HG03439 (cell line): ENCODE measurements around the gene OLFM1.

Experiments used
- ATAC-seq: cut with Tn5 transposase; IDR thresholded peaks from one replicate; pipeline ENCODE4 v1.9.1; 2021; ENCODE audit warnings: mild to moderate bottlenecking, moderate library complexity; ENCODE audit not compliant: unreplicated experiment

The OLFM1 gene

DNA sequence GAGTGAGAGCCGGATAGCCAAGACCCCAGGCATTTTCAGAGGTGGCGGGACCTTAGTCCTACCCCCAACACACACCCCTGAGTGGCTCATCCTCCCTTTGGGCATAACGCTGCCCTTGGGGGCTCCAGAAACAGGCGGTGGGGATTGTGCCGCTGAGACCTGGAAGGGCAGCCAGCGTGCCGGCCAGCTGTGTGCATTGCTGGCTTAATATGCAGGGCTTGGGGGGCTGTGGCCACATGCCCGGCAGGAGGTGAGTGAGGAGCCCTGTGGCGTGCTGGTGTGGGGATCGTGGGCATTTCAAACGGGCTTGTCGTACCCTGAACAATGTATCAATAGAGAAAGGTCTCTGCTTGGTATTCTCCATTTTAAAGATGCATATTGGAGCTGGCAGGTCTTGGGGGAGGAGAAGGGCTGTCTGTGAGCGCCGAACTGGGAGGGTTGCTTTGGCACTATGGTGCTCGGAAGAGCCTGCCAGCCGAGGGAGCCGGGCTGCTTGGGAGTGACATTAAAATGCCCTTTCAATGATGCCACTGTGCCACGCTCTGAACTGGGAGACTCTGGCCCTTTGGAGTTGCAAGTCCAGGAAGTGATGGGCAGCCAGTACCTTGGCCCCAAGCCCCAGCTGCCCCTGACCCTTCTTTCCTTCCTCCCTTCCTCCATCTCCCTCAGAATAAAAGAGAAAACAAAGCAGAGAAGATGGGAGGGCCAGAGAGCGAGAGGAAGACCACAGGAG, 11.2 kb upstream of the OLFM1 start:
- ATAC-seq = no peak

DNA sequence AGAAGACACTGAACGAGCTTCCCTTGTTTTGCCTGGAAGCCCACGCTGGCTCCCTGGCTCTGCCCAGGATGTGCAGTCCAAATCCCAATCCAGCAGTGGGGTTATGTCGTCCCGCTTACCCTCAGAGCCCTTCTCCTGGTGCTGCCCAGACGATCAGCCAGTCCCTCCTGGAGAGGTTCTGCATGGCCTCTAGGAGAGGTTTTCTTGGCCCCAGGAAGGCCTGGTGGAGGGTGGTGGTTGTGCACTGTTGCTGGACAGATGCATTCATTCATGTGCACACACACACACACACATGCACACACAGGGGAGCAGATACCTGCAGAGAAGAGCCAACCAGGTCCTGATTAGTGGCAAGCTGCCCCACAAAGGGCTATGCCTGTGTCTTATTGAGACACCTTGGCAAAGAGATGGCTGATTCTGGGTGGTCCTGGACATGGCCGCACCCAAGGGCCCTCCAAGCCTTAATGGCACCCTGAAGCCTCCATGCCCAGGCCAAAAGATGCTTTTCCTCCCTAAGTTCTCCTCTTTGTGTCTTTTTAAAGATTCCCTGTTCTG, 10.5 kb upstream of the OLFM1 start:
- ATAC-seq = no peak

DNA sequence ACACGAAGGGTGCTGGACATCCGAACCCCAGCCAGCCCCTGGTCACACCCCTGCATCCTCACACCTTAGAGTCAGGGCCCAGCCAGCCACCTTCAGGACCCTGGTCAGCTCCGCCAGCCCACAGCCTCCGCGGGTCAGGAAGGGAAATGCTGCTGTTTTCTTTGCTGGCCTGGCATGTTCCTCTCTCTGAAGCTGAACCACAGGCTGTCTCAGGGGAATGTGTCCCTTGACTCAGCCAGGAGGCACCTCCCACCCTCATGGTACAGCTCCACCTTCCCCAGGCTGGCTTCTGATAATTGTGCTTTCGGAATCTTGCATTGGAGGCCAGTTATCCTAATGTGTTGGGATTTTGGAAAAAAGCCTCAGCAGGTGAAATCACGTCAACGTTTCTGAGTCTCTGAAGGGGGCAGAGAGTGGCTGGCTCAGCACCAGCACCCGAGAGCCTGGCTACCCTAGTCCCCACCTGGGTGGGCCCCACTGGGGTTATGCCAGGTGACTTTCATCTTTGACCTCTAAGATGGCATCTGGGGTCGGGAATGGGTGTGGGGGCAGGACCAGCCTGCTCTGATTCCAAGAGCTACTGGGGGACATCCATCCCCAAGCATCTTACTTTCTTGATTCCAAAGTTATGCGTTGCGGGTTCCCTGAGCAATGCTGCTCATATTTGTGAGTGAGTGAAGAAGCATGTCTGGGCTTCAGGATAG, 9.8 kb upstream of the OLFM1 start:
- ATAC-seq = no peak

DNA sequence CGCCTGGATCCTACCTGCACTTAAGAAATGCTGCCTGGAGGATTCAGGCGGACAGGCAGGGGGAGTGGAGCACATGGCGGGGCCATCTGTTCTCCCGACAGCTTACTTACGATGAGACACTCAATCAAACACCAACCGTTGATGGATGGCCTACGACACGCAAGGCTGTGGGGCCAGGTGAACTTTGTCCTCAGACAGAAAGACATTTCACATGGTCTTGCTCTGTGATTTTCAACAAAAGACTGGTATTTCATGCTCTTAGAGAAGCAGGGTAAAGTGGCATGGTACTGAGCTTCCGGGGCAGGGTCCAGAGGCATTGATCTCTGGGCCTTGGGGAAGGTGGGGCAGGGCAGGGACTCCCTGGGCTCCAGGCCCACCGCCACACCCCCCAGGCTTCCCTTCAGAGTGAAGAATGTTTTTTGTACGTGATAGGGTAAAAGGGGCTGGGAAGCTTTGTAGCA, 9.1 kb upstream of the OLFM1 start:
- no peak for ATAC-seq

DNA sequence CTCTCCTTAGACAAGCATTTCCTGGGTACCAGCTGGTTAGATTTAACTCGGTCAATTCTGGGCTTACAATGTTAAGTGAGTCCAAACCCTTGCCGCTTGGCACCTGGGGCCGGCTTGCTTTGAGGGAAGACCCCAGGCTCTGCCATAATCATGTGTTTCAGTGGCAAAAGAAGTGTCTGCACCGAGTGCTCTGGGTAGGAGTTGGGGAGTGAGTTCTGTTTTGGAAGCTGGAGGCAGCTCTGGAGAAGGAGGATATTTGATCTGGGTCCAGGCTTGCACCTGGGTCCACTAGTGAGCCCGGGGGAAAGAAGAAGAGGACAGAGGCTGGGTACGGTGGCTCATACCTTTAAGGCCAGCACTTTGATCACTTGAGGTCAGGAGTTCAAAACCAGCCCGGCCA, 8.4 kb upstream of the OLFM1 start:
- ATAC-seq = no peak

DNA sequence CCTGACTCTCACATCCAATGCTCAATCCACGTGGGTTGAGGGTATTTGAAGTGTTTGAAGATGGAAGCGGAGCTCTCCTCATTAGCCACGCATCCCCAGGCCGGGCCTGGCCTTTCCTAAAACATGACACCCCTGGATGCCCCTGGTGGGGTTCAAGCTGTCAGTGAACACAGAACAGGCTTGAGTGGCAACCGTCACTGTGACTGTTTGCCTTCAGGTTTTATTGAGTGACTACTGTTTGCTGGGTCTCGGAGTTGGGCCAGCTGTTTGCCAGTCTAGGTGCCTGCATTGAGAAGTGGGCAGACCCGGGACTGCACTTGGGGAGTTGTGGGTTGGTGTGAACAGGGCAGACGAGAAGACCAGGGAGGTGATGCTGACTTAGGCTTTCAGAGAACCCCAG, 7.8 kb upstream of the OLFM1 start:
- no peak for ATAC-seq

DNA sequence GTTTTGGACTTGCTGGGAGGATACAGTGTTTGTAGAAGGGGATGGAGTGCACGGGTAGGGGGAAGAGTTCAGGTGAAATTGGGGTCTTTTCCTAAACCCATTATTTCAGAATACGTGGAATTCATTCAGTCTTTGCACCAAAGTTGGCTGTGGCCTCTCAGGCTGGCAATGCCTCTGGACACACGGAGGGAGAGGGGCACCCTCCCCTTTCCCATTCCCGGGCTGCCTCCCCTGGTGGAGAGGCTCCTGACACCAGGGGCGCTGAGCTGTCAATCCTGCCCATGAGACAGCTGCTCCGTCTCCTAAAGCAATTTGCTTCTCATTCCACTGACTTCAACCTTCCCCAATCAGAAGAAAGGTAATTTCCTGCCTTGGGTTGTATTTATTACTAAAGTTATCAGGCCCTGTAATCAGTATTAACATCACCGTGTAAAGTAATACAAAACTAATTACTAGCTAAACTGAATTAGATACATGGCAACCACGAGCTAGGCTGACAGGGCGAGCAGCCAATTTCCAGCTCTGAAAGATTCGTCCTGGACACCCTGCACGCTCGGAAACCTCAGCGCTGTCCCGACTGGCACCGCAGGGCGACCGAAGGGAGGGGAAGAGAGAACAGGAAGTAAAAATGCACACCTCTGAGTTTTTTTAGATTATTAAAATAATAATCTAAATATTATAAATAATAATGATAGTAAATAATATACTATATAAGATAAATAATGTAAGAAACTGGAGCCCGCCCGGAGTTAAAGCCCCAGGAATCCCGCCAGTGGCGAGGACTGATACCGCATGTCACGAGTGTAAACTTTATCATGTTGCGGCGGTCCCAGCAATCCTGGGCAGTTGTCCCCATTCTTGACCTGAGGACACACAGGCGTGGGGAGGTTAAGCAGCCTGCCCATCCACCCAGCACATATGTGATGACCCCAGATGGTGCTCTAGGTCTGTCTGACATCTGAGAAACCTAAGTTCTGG, 6.9 kb upstream of the OLFM1 start:
- ATAC-seq = no peak

DNA sequence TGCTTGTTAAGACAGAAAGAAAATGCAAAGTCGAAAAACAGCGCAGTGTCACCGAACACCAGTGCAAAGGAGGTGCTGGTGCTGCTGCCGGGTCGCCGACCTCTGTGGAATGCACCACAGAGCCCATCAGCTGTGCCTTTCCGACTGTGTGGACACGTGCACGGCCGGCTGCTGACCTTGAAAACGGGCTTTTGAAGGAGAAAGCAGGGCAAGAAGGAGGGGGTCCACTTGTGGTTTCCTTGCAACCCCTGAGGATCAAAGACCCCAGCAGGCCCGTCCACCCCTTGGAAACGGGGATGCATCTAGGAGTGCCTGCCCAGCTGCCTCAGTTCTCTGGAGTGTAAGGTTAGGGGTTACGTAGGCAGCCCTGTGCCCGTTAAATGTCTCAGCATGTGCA, 6.2 kb upstream of the OLFM1 start:
- no peak for ATAC-seq

DNA sequence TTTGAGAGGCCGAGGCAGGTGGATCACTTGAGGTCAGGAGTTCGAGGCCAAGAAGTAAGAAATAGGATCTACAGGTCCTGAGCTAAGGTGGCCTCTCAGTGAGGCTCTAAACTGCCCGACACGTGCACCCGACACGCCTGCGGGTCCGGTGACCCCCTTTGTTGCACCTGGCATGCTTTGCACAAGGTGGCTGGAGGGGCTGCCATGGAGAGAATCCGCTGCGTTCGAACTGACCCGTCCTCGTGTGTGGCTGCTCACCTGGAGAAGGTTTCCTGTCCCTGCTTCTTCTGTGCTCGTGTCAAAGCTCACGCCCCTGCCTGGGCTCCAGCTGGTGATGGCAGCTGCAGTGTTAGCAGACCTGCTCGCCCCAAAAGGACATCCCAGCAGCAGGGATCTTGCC, 5.7 kb upstream of the OLFM1 start:
- no peak for ATAC-seq

DNA sequence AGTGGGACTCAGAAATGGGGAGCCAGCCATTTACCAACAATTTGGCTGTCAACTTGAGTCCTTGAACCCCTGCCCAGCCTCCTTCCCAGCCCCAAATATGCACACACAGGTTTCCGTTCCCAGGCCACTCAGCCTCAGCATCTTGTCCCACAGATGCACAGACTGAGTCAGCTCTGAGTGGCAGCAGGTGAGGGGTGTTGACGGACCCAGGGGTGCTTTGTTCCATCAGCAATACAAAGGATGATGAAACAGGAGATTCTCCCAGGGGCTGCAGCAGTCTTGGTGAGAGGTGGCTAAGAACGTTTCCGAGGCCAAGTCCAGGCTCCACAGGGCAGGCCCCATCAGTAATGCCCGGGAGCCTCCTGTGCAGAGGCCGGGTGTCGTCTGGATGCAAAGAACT, 4.9 kb upstream of the OLFM1 start:
- ATAC-seq = no peak

DNA sequence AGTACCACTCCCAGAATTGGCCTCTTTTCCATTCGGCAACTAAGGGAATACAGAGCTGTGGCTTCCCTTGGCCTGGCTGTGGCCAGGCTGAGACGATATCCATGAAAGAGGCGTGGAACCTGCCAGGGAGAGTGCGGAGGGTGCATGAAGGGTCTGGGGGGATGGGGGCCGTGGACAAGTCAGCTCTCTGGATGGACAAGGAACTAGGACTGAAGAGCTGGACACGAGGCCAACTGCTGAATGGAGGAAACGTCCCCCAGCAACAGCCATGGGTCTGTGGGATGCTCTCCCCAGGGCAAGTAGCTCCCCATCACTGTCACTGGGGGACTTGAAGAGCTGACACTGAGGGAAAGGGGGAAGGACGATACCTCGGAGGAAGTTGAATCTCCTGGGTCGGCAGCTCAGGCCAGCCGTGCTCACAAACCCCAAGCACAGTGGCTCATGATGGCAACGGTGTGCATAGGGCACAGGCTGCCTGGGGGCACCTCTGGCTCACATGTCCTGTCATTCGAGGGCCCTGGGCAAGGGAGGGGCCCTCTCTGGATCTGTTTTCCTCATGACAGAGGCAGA, 4.1 kb upstream of the OLFM1 start:
- ATAC-seq = no peak

DNA sequence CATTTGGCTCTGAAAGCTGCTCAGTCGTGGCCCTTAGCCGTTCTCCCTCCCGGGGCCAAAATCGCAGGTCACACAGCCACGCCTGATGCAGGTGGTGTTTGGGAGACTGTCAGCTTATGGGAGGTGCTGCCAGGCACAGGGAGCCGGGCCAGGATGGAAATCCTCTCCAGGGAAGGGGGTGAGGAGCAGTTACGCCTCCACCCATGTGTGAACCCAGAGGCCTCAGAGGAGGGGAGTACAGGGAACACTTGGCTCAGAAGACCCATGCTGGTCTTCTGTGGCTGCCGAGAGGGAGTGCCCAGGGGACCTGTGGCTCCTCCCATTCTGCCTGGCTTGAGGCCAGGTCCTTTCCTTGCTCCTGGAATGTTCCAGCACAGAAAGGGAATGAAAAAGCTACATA, 3.6 kb upstream of the OLFM1 start:
- no peak for ATAC-seq

DNA sequence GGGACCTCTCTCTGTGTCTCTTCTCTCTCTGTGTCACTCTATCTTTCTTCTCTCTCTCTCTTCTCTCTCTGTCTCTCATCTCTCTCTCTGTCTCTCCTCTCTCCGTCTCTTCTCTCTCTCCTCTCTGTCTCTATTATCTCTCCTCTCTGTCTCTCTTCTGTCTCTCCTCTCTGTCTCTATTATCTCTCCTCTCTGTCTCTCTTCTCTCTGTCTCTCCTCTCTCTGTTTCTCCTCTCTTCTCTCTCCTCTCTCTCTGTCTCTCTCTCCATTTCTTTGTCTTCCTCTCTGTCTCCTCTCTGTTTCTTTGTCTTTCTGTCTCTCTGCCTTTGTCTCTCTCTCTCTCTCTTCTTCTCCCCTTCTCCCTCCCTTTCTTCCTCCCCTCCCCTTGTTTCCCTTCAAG, 3.2 kb upstream of the OLFM1 start:
- ATAC-seq = no peak

DNA sequence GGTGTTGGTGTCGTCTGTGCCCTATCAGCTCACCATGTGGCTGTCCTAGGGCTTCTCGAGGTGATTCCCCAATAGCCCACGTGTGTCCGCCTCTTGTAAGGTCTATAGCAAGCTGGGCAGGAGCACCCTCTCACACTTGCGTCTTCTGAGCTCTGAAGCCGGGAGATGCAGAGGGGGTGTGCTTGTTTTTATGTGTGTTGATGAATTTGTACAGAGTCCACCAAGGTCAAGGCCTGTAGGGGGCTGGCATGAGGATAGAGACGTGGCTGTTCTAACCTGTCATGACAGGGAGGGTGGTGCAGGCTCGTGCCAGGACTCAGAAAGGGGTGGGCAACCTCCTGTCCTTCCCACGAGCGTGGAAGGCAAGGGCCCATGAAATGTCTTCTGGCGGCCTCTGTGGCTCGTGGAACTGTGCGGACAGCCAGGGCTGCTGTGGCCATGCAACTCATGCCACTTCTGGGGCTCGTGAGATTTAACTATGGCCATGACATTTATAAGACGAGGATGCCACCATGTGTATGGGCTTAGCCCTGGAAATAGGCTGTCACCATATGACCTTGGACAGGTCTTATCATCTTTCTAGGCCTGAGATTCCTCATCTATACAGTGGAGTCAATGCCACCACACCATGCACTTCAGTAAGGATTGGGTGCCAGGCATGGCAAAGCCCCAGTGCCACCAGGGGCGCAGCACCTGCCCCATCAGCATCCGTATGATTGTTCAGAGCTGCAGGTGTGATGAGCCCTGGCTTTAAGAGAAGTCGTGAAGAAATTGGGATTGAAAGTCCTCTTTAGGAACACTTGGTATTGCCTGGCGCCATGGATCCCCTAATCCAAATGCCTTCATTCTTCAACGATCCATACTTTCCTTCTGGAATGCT, 2.3 kb upstream of the OLFM1 start:
- no peak for ATAC-seq

DNA sequence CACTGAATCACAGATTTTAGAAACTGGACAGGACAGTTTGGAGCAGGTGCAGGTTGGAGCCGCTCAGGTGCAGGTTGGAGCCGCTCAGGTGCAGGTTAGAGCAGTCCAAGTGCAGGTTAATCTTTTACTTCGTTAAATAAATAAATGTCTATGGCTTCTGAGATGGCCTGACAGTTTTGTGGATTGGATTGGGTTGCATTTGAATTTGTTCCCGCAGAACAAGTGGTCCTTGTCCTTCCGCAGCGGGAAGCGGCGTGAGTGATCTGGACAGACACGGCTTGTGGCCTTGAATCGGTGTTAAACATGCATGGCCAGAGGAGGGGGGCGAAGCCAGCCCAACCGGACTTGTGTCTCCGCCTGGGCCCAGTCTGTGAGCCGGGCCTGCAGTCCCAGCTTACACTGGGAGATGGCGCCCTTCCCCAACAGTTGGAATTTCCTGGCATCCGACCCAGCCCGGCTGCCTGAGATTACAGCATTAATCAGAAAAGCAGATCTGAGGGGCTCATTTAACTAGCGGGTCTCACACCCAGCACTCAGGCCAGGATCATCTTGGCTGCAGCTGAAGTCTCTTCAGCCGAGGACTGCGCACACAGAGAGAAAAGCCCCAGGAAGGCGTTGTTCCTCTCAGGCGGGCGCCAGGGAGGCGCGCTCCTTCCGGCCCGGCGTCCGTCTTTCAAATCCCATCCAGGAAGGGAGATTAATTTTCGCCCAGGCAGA, 1.5 kb upstream of the OLFM1 start:
- ATAC-seq = no peak

DNA sequence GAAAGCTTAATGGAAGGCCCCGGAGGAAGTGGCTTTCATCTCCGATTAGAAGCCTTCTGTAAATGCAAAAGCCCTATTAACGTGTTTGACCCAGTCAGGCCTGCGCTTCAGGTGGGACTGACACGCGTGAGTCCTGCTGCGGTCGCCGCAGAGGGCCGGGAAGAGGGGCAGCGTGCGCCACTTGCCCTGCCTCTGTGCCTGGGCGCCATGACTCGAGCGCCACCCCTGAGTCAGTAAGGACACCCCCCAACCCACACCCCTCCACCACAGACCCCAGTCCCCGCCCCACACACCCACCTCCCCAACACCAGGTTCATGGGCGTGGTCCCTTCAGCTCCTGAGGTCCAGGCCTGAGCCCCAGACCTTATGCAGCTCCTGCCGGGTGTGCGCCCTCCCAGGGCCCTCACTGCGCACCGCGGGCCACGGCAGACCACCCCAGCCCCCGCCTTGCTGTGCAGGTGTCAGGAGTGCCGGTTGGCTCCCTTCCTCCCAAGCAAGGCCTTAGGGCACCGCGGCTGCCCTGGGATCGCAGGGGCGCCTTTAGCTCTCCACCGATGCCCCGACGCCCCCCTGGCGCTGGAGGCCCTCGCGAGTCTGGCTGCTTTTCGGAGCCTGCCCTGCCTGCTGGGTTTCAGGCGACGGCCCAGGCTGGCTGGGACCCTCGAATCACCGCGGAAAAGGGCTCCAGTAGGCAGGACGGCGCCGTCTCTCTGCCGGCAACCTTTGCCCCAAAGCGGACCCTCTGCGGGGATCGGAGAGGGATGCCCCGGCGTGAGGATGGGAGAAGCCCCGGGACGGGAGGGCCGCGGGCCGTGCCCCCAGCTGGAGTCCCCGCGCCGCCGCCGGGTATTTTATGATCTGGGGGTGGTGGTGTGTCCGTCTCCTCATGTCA, 625 bp upstream of the OLFM1 start:
- ATAC-seq = no peak

DNA sequence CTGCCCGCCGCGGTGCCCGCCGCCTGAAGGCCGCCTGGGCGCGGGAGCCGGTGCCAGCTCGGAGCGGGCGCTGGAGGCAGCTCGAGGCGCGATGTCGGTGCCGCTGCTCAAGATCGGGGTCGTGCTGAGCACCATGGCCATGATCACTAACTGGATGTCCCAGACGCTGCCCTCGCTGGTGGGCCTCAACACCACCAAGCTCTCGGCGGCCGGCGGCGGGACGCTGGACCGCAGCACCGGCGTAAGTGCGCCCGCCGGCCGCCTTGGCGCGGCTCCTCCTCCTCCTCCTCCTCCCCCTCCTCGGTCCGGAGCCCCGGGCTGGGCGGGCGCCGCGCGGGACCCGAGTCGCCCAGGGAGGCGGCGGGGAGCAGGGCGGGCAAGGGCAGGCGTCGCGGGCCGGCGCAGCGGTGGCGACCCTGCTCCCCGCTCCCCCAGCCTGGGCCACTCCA, 455 bp downstream of the OLFM1 start:
- no peak for ATAC-seq

DNA sequence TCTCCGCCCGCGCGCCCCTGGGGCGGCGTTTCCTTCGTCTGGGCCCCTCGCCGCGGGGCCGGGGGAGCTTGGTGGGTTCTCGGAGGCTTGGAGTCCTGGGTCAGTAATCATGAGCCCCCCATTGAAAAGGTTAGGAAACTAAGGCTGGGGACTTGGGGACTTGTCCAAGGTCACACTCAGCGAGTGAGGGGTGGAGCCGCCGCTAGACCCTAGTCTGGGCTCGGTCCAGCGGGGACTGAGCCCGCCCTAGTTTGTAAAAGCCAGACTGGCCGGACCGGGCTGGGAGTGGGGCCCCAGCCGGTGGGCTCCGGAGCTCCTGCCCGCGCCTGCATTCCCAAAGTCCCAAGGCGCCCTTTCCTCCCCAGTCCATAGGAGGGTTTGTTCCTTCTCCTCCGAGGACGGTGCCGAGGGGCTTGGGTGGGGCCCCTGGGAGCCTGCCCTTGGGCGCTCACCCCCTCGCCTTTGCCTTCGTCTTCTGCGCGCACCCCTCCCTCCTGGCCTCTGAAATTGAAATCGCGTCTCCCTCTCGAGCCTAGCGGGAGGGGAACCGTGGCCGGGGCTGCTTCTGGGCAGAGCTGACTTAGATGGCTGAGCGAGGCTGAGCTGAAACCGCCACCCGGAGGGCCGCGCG, 995 bp downstream of the OLFM1 start:
- no peak for ATAC-seq
